H1 (cell line): ENCODE data around the gene ZFAND3. TPM values are rescaled to one million over a fixed set of nuclear protein-coding genes. Genes with fewer than 3 reads are reported as not detected.

Experiments
- CTCF ChIA-PET: fragments of 300-600 bp; sonication (Branson Sonifier 250); formaldehyde crosslinking; loops from one replicate; lab custom pipeline; 2021; ENCODE audit not compliant: partially characterized antibody; lab: Charles Lee
- POLR2A ChIA-PET: fragments of 300-600 bp; sonication (Branson Sonifier 250); formaldehyde crosslinking; loops from one replicate; lab custom pipeline; 2021; ENCODE audit warnings: inconsistent platforms; ENCODE audit not compliant: partially characterized antibody; lab: Charles Lee
- DNase-seq, 2 experiments: peaks; one replicate each; pipeline versions ENCODE4 v3.0.0 to v3.0.0-alpha.2; 2010 to 2022; ENCODE audit warnings: low spot score in 2 of 2, low read depth in 1 of 2, mixed read lengths in 1 of 2
- FAIRE-seq: peaks from 2 replicates; lab custom pipeline; 2011; peaks lifted over from hg19 to GRCh38; lab: Jason Lieb, UNC
- H2AFZ ChIP-seq: 2 replicates; pipeline ENCODE4 v1.8.1; 2012; ENCODE audit warnings: low read length, inconsistent platforms
- H2AK5ac ChIP-seq: 2 replicates; pipeline ENCODE4 v1.6.1; 2013; ENCODE audit warnings: low read depth, low read length
- H2BK120ac ChIP-seq: replicated peaks from 2 replicates; pipeline ENCODE3; 2013; ENCODE audit warnings: low read depth, low read length, inconsistent platforms
- H2BK12ac ChIP-seq: 2 replicates; pipeline ENCODE4 v1.6.1; 2013; ENCODE audit warnings: low read depth, low read length
- H2BK15ac ChIP-seq: 2 replicates; pipeline ENCODE4 v1.6.1; 2013; ENCODE audit warnings: low read length
- H2BK20ac ChIP-seq: 2 replicates; pipeline ENCODE4 v1.6.1; 2013; ENCODE audit warnings: low read length
- H2BK5ac ChIP-seq: 2 replicates; pipeline ENCODE4 v1.6.1; 2013; ENCODE audit warnings: low read depth, low read length
- H3K14ac ChIP-seq: 2 replicates; pipeline ENCODE4 v1.6.1; 2013; ENCODE audit warnings: inconsistent platforms; ENCODE audit not compliant: insufficient read length
- H3K18ac ChIP-seq: 2 replicates; pipeline ENCODE4 v1.6.1; 2013; ENCODE audit warnings: low read length; ENCODE audit errors: extremely low read depth
- H3K23ac ChIP-seq: 2 replicates; pipeline ENCODE4 v1.6.1; 2013; ENCODE audit warnings: inconsistent platforms; ENCODE audit not compliant: insufficient read length
- H3K23me2 ChIP-seq: 2 replicates; pipeline ENCODE4 v1.6.1; 2013; ENCODE audit warnings: low read depth, low read length
- H3K27ac ChIP-seq: 2 replicates; pipeline ENCODE4 v1.6.1; 2011; ENCODE audit warnings: low read depth, low read length, inconsistent platforms
- H3K27me3 ChIP-seq, 4 experiments: replicated peaks in 1 of 4; 1 replicate in 1 of 4; 2 replicates in 3 of 4; pipeline versions ENCODE4 v1.6.1 to v1.8.1; 2011 to 2013; ENCODE audit warnings: low read length in 3 of 4, mild to moderate bottlenecking in 3 of 4, inconsistent platforms in 2 of 4, mixed read lengths in 2 of 4, moderate library complexity in 1 of 4; ENCODE audit not compliant: control insufficient read depth in 3 of 4, insufficient read depth in 3 of 4; ENCODE audit errors: extremely low read depth in 1 of 4
- H3K36me3 ChIP-seq, 4 experiments: 2 replicates each; pipeline versions ENCODE4 v1.6.1 to v1.8.1; 2011 to 2013; ENCODE audit warnings: mild to moderate bottlenecking in 4 of 4, low read length in 3 of 4, moderate library complexity in 2 of 4, control low read depth in 1 of 4, inconsistent platforms in 1 of 4; ENCODE audit not compliant: insufficient read depth in 4 of 4, control insufficient read depth in 2 of 4
- H3K4ac ChIP-seq: replicated peaks from 2 replicates; pipeline ENCODE3; 2013; ENCODE audit warnings: low read length, low read depth, mixed read lengths, inconsistent platforms; ENCODE audit not compliant: insufficient read length
- H3K4me1 ChIP-seq, 4 experiments: replicated peaks in 1 of 4; 1 replicate in 1 of 4; 2 replicates in 3 of 4; pipeline versions ENCODE4 v1.6.1 to v1.8.1; 2011 to 2013; ENCODE audit warnings: low read length in 3 of 4, inconsistent platforms in 2 of 4, mixed read lengths in 1 of 4; ENCODE audit not compliant: insufficient read depth in 4 of 4, control insufficient read depth in 3 of 4
- H3K4me2 ChIP-seq, 2 experiments: 2 replicates each; pipeline versions ENCODE4 v1.6.1 to v1.8.1; 2011 to 2013; ENCODE audit warnings: low read depth in 2 of 2, low read length in 2 of 2, control low read depth in 1 of 2, inconsistent platforms in 1 of 2, mild to moderate bottlenecking in 1 of 2; ENCODE audit not compliant: insufficient read depth in 1 of 2
- H3K4me3 ChIP-seq, 4 experiments: fragments of 200-600, 300-600 bp in 1 of 4; sonication (generic), shearing (Covaris generic), sonication (Bioruptor Twin) in 1 of 4; 2 replicates each; pipeline versions ENCODE4 v1.5.1 to v1.8.1; 2011 to 2016; ENCODE audit warnings: low read length in 4 of 4, low read depth in 3 of 4, control low read depth in 2 of 4, inconsistent platforms in 2 of 4, mild to moderate bottlenecking in 2 of 4, mixed read lengths in 1 of 4, moderate library complexity in 1 of 4; ENCODE audit not compliant: insufficient read depth in 2 of 4; ENCODE audit errors: extremely low read depth in 1 of 4
- H3K56ac ChIP-seq: replicated peaks from 2 replicates; pipeline ENCODE3; 2013; ENCODE audit warnings: low read depth, mild to moderate bottlenecking, mixed read lengths, low read length, inconsistent platforms; ENCODE audit not compliant: insufficient read length
- H3K79me1 ChIP-seq: 2 replicates; pipeline ENCODE4 v1.6.1; 2013; ENCODE audit warnings: low read depth, low read length, control low read depth
- H3K79me2 ChIP-seq, 2 experiments: 2 replicates each; pipeline versions ENCODE4 v1.6.1 to v1.8.1; 2012 to 2013; ENCODE audit warnings: low read length in 2 of 2, mild to moderate bottlenecking in 2 of 2, inconsistent platforms in 1 of 2; ENCODE audit not compliant: insufficient read depth in 2 of 2, control insufficient read depth in 1 of 2
- H3K9ac ChIP-seq, 4 experiments: replicated peaks in 1 of 4; 1 replicate in 1 of 4; 2 replicates in 3 of 4; pipeline versions ENCODE4 v1.6.1 to v1.8.1; 2011 to 2013; ENCODE audit warnings: low read depth in 3 of 4, low read length in 3 of 4, control low read depth in 2 of 4, mild to moderate bottlenecking in 2 of 4, moderate library complexity in 2 of 4, inconsistent platforms in 1 of 4; ENCODE audit errors: extremely low read depth in 1 of 4
- H3K9me3 ChIP-seq, 2 experiments: 2 replicates each; pipeline versions ENCODE4 v1.6.1 to v1.8.1; 2012 to 2013; ENCODE audit warnings: mild to moderate bottlenecking in 2 of 2, moderate library complexity in 2 of 2, control low read depth in 1 of 2, inconsistent platforms in 1 of 2, low read depth in 1 of 2, low read length in 1 of 2, mixed read lengths in 1 of 2; ENCODE audit not compliant: insufficient read depth in 2 of 2
- H4K20me1 ChIP-seq, 2 experiments: replicated peaks in 1 of 2; 2 replicates each; pipeline versions ENCODE3 to v1.8.1; 2011 to 2013; ENCODE audit warnings: inconsistent platforms in 2 of 2, low read length in 2 of 2, mild to moderate bottlenecking in 1 of 2; ENCODE audit not compliant: insufficient read depth in 2 of 2, control insufficient read depth in 1 of 2
- H4K5ac ChIP-seq: 2 replicates; pipeline ENCODE4 v1.6.1; 2013; ENCODE audit warnings: low read length, low read depth, mixed read lengths, inconsistent platforms; ENCODE audit not compliant: insufficient read length
- H4K8ac ChIP-seq: 2 replicates; pipeline ENCODE4 v1.8.0; 2013; ENCODE audit warnings: mild to moderate bottlenecking, moderate library complexity, low read length, inconsistent platforms; ENCODE audit not compliant: insufficient read depth; ENCODE audit errors: extremely low read depth
- H4K91ac ChIP-seq: replicated peaks from 2 replicates; pipeline ENCODE3; 2013; ENCODE audit warnings: low read length, mixed read lengths, inconsistent platforms; ENCODE audit not compliant: insufficient read length
- RAD21 ChIP-seq, 2 experiments: IDR thresholded peaks in 1 of 2; conservative IDR thresholded peaks in 1 of 2; 2 replicates each; pipeline ENCODE4 v1.6.1; 2011; ENCODE audit warnings: low read depth in 2 of 2, low read length in 2 of 2, improper control_type of control experiment in 1 of 2, inconsistent platforms in 1 of 2, mild to moderate bottlenecking in 1 of 2, moderate library complexity in 1 of 2
- SP1 ChIP-seq: IDR thresholded peaks from 2 replicates; pipeline ENCODE4 v1.6.1; 2011; ENCODE audit warnings: low read depth, low read length
- WGBS, 2 experiments: shearing (Covaris generic) in 1 of 2; methylation state at CpG; one replicate each; pipeline versions ENCODE4 v1.1.6 to v1.1.7; 2013 to 2015; ENCODE audit warnings: low lambda C conversion rate in 2 of 2, mixed read lengths in 2 of 2, inconsistent platforms in 1 of 2, low coverage in 1 of 2, missing lambda C conversion rate in 1 of 2; ENCODE audit not compliant: insufficient replicate concordance in 2 of 2, insufficient coverage in 1 of 2, insufficient read length in 1 of 2; ENCODE audit errors: extremely low coverage in 1 of 2, missing lambda C conversion rate in 1 of 2; 5-methylcytosine and 5-hydroxymethylcytosine counted together
- polyA plus RNA-seq, 7 experiments: library from polyadenylated mRNA; depleted of rRNA in 3 of 7; stranded (reverse) in 5 of 7; unstranded in 2 of 7; fragments of >200 nt in 5 of 7; fragments of 200-250 nt in 2 of 7; gene quantifications; 1 replicate in 5 of 7; 2 replicates in 1 of 7; 4 replicates in 1 of 7; pipeline versions ENCODE4 v1.2.1 to v1.2.3, GENCODE V29; 2011 to 2013; ENCODE audit warnings: missing spikeins in 2 of 7, mixed read lengths in 2 of 7
- total RNA-seq: library from RNA; stranded (reverse); fragmentation: NEBNext Ultra II Directional; extraction: Animal tissue kit (Norgen Biotek cat#: 25700); gene quantifications from 2 replicates; pipeline ENCODE4 v1.2.1, GENCODE V29; 2021
- TF ChIP-seq, protein P1 (sequence below), 3 experiments: IDR thresholded peaks; 1 replicate in 2 of 3; 2 replicates in 1 of 3; pipeline versions ENCODE4 v1.5.1 to v1.6.1; 2011; ENCODE audit warnings: low read length in 3 of 3, mild to moderate bottlenecking in 3 of 3, inconsistent platforms in 2 of 3, low read depth in 1 of 3, moderate library complexity in 1 of 3; ENCODE audit not compliant: insufficient read depth in 1 of 3; ENCODE audit errors: control extremely low read depth in 1 of 3

ZFAND3 gene
- total and polyA plus RNA-seq, 2 of the 8 experiments (the other 6 are each of a cell fraction or from before 2014, with no cell fraction given), result 13.0 to 51.3 TPM

DNA sequence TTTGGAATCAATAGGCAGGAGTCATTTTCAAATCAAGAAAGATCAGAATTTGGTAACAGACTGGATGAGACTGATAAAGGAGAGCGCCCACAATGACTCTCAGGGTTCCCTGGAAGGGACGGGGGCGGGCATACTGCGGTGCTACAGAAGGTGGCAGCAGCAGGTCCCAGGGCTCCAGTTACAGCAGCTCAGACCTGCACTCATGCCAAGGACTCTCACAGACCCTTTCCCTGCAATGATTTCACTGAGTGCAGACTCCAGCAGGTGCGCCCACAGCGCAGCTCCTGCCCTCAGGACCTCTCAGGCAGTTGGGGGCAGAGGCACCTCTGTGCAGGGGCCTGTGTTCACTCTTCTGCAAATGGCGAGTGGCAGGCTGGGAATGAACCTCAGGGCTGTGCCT, 359.8 kb downstream of the ZFAND3 start:
- CTCF ChIA-PET, result interaction anchor here (0.8 to 2.6 kb wide), 6 partner anchors 10 to 324 kb away, joined by 3 to 12 read pairs (median 4); no protein-coding TSS in a partner anchor
- no peak overlapping the region for H4K91ac ChIP-seq
- H3K18ac ChIP-seq, result no peak overlapping the region
- no peak overlapping the region for H3K14ac ChIP-seq
- peaks cover 0 to 2% of the 10 kb centered on the region in 2 experiments for H4K20me1 ChIP-seq
- POLR2A ChIA-PET, result no interaction called here
- no peak overlapping the region for H3K4me2 ChIP-seq
- FAIRE-seq (no peak), DNase-seq (peak in 1 of 2 experiments; percentile 44)
- no peak overlapping the region for H2AK5ac ChIP-seq
- no peak overlapping the region for H2AFZ ChIP-seq
- no peak overlapping the region for H2BK5ac ChIP-seq
- no peaks in the 10 kb centered on the region for H3K79me2 ChIP-seq
- H3K36me3 ChIP-seq, result no peaks in the 10 kb centered on the region
- H3K56ac ChIP-seq, result no peak overlapping the region
- H3K4me3 ChIP-seq, result no peak overlapping the region
- WGBS, 2 experiments, result 91% methylated on average over 7 of the region's 7 CpGs; no CpG with 5 or more reads in 1 of the 2 experiments
- no peak overlapping the region for H2BK15ac ChIP-seq
- H2BK12ac ChIP-seq, result no peak overlapping the region
- no peak overlapping the region for H3K23ac ChIP-seq
- H3K27me3 ChIP-seq, result no peaks in the 10 kb centered on the region
- H3K23me2 ChIP-seq, result no peaks in the 10 kb centered on the region
- no peak overlapping the region; the same call in 1 of the 2 replicates for H4K8ac ChIP-seq
- TF ChIP-seq, protein P1, sequence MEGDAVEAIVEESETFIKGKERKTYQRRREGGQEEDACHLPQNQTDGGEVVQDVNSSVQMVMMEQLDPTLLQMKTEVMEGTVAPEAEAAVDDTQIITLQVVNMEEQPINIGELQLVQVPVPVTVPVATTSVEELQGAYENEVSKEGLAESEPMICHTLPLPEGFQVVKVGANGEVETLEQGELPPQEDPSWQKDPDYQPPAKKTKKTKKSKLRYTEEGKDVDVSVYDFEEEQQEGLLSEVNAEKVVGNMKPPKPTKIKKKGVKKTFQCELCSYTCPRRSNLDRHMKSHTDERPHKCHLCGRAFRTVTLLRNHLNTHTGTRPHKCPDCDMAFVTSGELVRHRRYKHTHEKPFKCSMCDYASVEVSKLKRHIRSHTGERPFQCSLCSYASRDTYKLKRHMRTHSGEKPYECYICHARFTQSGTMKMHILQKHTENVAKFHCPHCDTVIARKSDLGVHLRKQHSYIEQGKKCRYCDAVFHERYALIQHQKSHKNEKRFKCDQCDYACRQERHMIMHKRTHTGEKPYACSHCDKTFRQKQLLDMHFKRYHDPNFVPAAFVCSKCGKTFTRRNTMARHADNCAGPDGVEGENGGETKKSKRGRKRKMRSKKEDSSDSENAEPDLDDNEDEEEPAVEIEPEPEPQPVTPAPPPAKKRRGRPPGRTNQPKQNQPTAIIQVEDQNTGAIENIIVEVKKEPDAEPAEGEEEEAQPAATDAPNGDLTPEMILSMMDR (IDR thresholded peaks at IDR 0.05; ENCODE audit: control extremely low read depth in 1 of 3, insufficient read depth in 1 of 3, low read depth in 1 of 3, low read length in 3 of 3), result peak in 2 of 3 experiments; percentile 33 to 41; a peak in 2 of 4 replicates
- TF ChIP-seq RAD21 (IDR thresholded peaks at IDR 0.05 in 1 of 2, conservative IDR thresholded peaks at IDR 0.05 in 1 of 2; ENCODE audit: low read depth in 2 of 2, low read length in 2 of 2) (peak; percentile 43 to 56; a peak in 3 of 4 replicates), SP1 (no peak)
- no peak overlapping the region for H4K5ac ChIP-seq
- peak overlapping the region; percentile 13 for H3K4ac ChIP-seq
- H3K9ac ChIP-seq, result no peak overlapping the region
- no peaks in the 10 kb centered on the region for H3K9me3 ChIP-seq
- peaks cover 0 to 4% (median 0%) of the 10 kb centered on the region in 4 experiments; a peak in 3 of 7 replicates for H3K4me1 ChIP-seq
- no peaks in the 10 kb centered on the region for H3K79me1 ChIP-seq
- no peak overlapping the region for H3K27ac ChIP-seq
- no peak overlapping the region for H2BK120ac ChIP-seq
- no peak overlapping the region for H2BK20ac ChIP-seq
